Fibroblast of skin of scalp (primary cell): ENCODE data around the gene IGF1R.

Experiments
- DNase-seq: peaks from one replicate; pipeline ENCODE4 v3.0.0-alpha.2; 2013

IGF1R gene

GRCh38 chr15:98800437-98801233 lies 152.3 kb downstream of the IGF1R start:
- DNase-seq, result peak; percentile 81

- DNase-seq, result no peak
These were observed 152.9 kb downstream of the IGF1R start for GRCh38 chr15:98801234-98801561.

- DNase-seq, result no peak
These were observed 153.8 kb downstream of the IGF1R start for GRCh38 chr15:98802187-98802586.

GRCh38 chr15:98803228-98804056 lies 155.1 kb downstream of the IGF1R start:
- peak; percentile 38 for DNase-seq

- DNase-seq, result no peak
These were observed 155.7 kb downstream of the IGF1R start for GRCh38 chr15:98804057-98804380.

GRCh38 chr15:98805434-98806274 lies 157.3 kb downstream of the IGF1R start:
- no peak for DNase-seq

- DNase-seq, result no peak
These were observed 158.0 kb downstream of the IGF1R start for GRCh38 chr15:98806275-98806895.

GRCh38 chr15:98807262-98807661 lies 158.9 kb downstream of the IGF1R start:
- peak; percentile 83 for DNase-seq

- no peak for DNase-seq
These were observed 160.9 kb downstream of the IGF1R start for GRCh38 chr15:98809273-98809672.

GRCh38 chr15:98812716-98813446 lies 164.5 kb downstream of the IGF1R start:
- no peak for DNase-seq

- peak; percentile 20 for DNase-seq
These were observed 165.6 kb downstream of the IGF1R start for GRCh38 chr15:98813951-98814350.

GRCh38 chr15:98815207-98815606 lies 166.9 kb downstream of the IGF1R start:
- no peak for DNase-seq

- DNase-seq, result no peak
These were observed 169.4 kb downstream of the IGF1R start for GRCh38 chr15:98817745-98818144.

- DNase-seq, result peak; percentile 83
These were observed 174.7 kb downstream of the IGF1R start for GRCh38 chr15:98823012-98823458.

- DNase-seq, result no peak
These were observed 175.3 kb downstream of the IGF1R start for GRCh38 chr15:98823616-98824015.

- no peak for DNase-seq
These were observed 176.3 kb downstream of the IGF1R start for GRCh38 chr15:98824595-98824994.

- DNase-seq, result no peak
These were observed 178.3 kb downstream of the IGF1R start for GRCh38 chr15:98826658-98827057.

- no peak for DNase-seq
These were observed 178.9 kb downstream of the IGF1R start for GRCh38 chr15:98827217-98827616.

GRCh38 chr15:98830034-98830634 lies 181.8 kb downstream of the IGF1R start:
- DNase-seq, result no peak

GRCh38 chr15:98834976-98835375 lies 186.6 kb downstream of the IGF1R start:
- DNase-seq, result no peak

GRCh38 chr15:98835876-98836275 lies 187.5 kb downstream of the IGF1R start:
- no peak for DNase-seq
